Endothelial cell of umbilical vein (primary cell): Measurements from ENCODE around the gene IDI2. TPM values are rescaled to one million over a fixed set of nuclear protein-coding genes. Genes with fewer than 3 reads are reported as not detected.

Experiments
- BruUV-seq: library from RNA; stranded (reverse); fragments of 400-500 nt; replicated peaks from 2 replicates; lab custom pipeline; 2021; lab: Mats Ljungman, UMichigan
- CTCF ChIA-PET: fragments of 300-600, 350-600 bp; sonication (Branson Sonifier 250); formaldehyde crosslinking; loops from one replicate; lab custom pipeline; 2021; ENCODE audit warnings: antibody characterized with exemption, inconsistent platforms; lab: Charles Lee
- POLR2A ChIA-PET: fragments of 300-600, 350-600 bp; sonication (Branson Sonifier 250); formaldehyde crosslinking; loops from one replicate; lab custom pipeline; 2021; ENCODE audit warnings: antibody characterized with exemption, inconsistent platforms; lab: Charles Lee
- DNase-seq: peaks from one replicate; pipeline ENCODE4 v3.0.0-alpha.2; 2011; ENCODE audit warnings: low read depth, low spot score
- FAIRE-seq: peaks from 2 replicates; lab custom pipeline; 2011; peaks lifted over from hg19 to GRCh38; lab: Jason Lieb, UNC
- H2AFZ ChIP-seq: 2 replicates; pipeline ENCODE4 v1.6.0; 2012; ENCODE audit warnings: low read depth, low read length, control low read depth, inconsistent platforms
- H3K27ac ChIP-seq: 2 replicates; pipeline ENCODE4 v1.5.1; 2011; ENCODE audit warnings: low read depth, mild to moderate bottlenecking, control low read depth, low read length, moderate library complexity; ENCODE audit not compliant: insufficient read depth
- H3K27me3 ChIP-seq, 2 experiments: 2 replicates each; pipeline versions ENCODE4 v1.6.0 to v1.6.1; 2011; ENCODE audit warnings: low read length in 2 of 2, mixed read lengths in 1 of 2; ENCODE audit not compliant: control insufficient read depth in 2 of 2, insufficient read depth in 2 of 2
- H3K36me3 ChIP-seq, 2 experiments: 2 replicates in 1 of 2; 3 replicates in 1 of 2; pipeline ENCODE4 v1.5.1; 2011; ENCODE audit warnings: low read length in 2 of 2, mild to moderate bottlenecking in 1 of 2, moderate library complexity in 1 of 2; ENCODE audit not compliant: control insufficient read depth in 2 of 2, insufficient read depth in 2 of 2; ENCODE audit errors: extremely low read depth in 1 of 2
- H3K4me1 ChIP-seq: 3 replicates; pipeline ENCODE4 v1.5.1; 2011; ENCODE audit warnings: mild to moderate bottlenecking, low read length; ENCODE audit not compliant: control insufficient read depth, insufficient read depth; ENCODE audit errors: extremely low read depth
- H3K4me2 ChIP-seq: 2 replicates; pipeline ENCODE4 v1.6.1; 2011; ENCODE audit warnings: low read length, control low read depth, mixed read lengths; ENCODE audit not compliant: insufficient read depth
- H3K4me3 ChIP-seq, 3 experiments: fragments of 200-600 bp in 1 of 3; sonication (generic), shearing (Covaris generic) in 1 of 3; replicated peaks in 1 of 3; 2 replicates each; pipeline ENCODE4 v1.5.1; 2011 to 2016; ENCODE audit warnings: control low read depth in 3 of 3, low read length in 3 of 3, mild to moderate bottlenecking in 2 of 3, inconsistent platforms in 1 of 3, low read depth in 1 of 3, moderate library complexity in 1 of 3; ENCODE audit not compliant: insufficient read depth in 1 of 3
- H3K79me2 ChIP-seq: 2 replicates; pipeline ENCODE4 v1.6.0; 2012; ENCODE audit warnings: low read length, inconsistent platforms; ENCODE audit not compliant: control insufficient read depth, insufficient read depth
- H3K9ac ChIP-seq: replicated peaks from 2 replicates; pipeline ENCODE3; 2011; ENCODE audit warnings: low read length, control low read depth; ENCODE audit not compliant: insufficient read depth; ENCODE audit errors: extremely low read depth
- H3K9me1 ChIP-seq: replicated peaks from 3 replicates; pipeline ENCODE4 v1.6.0; 2011; ENCODE audit warnings: mild to moderate bottlenecking, low read length; ENCODE audit not compliant: control insufficient read depth, insufficient read depth; ENCODE audit errors: extremely low read depth
- H3K9me3 ChIP-seq: replicated peaks from 2 replicates; pipeline ENCODE4 v1.5.1; 2012; ENCODE audit warnings: low read length, inconsistent platforms; ENCODE audit not compliant: control insufficient read depth, insufficient read depth
- H4K20me1 ChIP-seq: replicated peaks from 2 replicates; pipeline ENCODE3; 2011; ENCODE audit warnings: mild to moderate bottlenecking, low read length; ENCODE audit not compliant: control insufficient read depth, insufficient read depth; ENCODE audit errors: extremely low read depth
- CTCF ChIP-seq, 2 donors: IDR thresholded peaks; 1 replicate in 1 of 2; 2 replicates in 1 of 2; pipeline ENCODE4 v1.5.1; 2011; ENCODE audit warnings: low read length in 2 of 2, mild to moderate bottlenecking in 2 of 2, moderate library complexity in 2 of 2, control low read depth in 1 of 2, inconsistent platforms in 1 of 2, low read depth in 1 of 2; ENCODE audit not compliant: insufficient read depth in 1 of 2; ENCODE audit errors: extremely low read depth in 1 of 2
- FOS ChIP-seq: IDR thresholded peaks from 2 replicates; pipeline ENCODE4 v1.6.1; 2011; ENCODE audit warnings: mild to moderate bottlenecking, low read length, moderate library complexity, borderline replicate concordance; ENCODE audit not compliant: insufficient read depth
- GATA2 ChIP-seq: IDR thresholded peaks from 2 replicates; pipeline ENCODE4 v1.7.0; 2011; ENCODE audit warnings: low read depth, mild to moderate bottlenecking, moderate library complexity, mixed read lengths, low read length; ENCODE audit not compliant: insufficient read length, insufficient read depth
- MAX ChIP-seq: IDR thresholded peaks from 2 replicates; pipeline ENCODE4 v1.6.1; 2011; ENCODE audit not compliant: insufficient read depth, insufficient read length
- MYC ChIP-seq: IDR thresholded peaks from one replicate; pipeline ENCODE4 v1.6.1; 2011; ENCODE audit warnings: mild to moderate bottlenecking, low read depth, low read length
- POLR2A ChIP-seq: IDR thresholded peaks from 2 replicates; pipeline ENCODE4 v1.6.1; 2012; ENCODE audit warnings: low read depth, mild to moderate bottlenecking, control low read depth, low read length
- POLR2AphosphoS5 ChIP-seq: IDR thresholded peaks from 2 replicates; pipeline ENCODE4 v1.6.1; 2012; ENCODE audit warnings: low read depth, mild to moderate bottlenecking, control low read depth, low read length, moderate library complexity; ENCODE audit not compliant: insufficient read depth
- dilution Hi-C: fragments of 300-500 bp; cut with MboI; formaldehyde crosslinking; loops from one replicate; pipeline ENCODE4 v1.15.0; 2019; ENCODE audit warnings: low sequenced_read_pairs; ENCODE audit not compliant: extremely low pct_ligation_motif_present
- intact Hi-C: fragments of 100-400 bp; cut with micrococcal nuclease; formaldehyde crosslinking; loops from one replicate; pipeline ENCODE4 v1.10.0; 2022
- polyA plus RNA-seq, 4 experiments: library from polyadenylated mRNA; depleted of rRNA in 3 of 4; stranded (reverse) in 3 of 4; unstranded in 1 of 4; fragments of >200 nt; gene quantifications; 2 replicates each; pipeline versions ENCODE4 v1.2.1 to v1.2.3, GENCODE V29; 2011 to 2012; ENCODE audit warnings: missing spikeins in 1 of 4
- total RNA-seq: library from RNA; stranded (reverse); gene quantifications from 2 replicates; pipeline ENCODE4 v1.2.3, GENCODE V29; 2021

IDI2 gene
- total and polyA plus RNA-seq, 2 donors (not counting 3 experiments of a cell fraction or from before 2014, with no cell fraction given) = not detected

GRCh38 chr10:974038-974784, 51.4 kb downstream of the IDI2 start:
- H3K4me1 ChIP-seq = no peaks in the 10 kb centered on the region
- intact Hi-C loops = no loop called here
- H4K20me1 ChIP-seq = no peaks in the 10 kb centered on the region
- ChIA-PET CTCF (interaction anchor here (1.4 kb wide), 1 partner anchor 14 kb away, joined by 3 read pairs; the partner anchor contains the start of gene GTPBP4), POLR2A (no interaction called here)
- H3K79me2 ChIP-seq = no peaks in the 10 kb centered on the region
- dilution Hi-C loops = no loop called here
- H2AFZ ChIP-seq = no peak overlapping the region
- no peaks in the 10 kb centered on the region for H3K9me3 ChIP-seq
- H3K4me3 ChIP-seq = no peak overlapping the region
- peaks cover 8 to 10% of the 10 kb centered on the region in 2 experiments for H3K27me3 ChIP-seq
- H3K36me3 ChIP-seq = no peaks in the 10 kb centered on the region
- TF ChIP-seq FOS = no peak
- TF ChIP-seq MAX = no peak
- no peak for TF ChIP-seq MYC
- no peak for TF ChIP-seq GATA2
- no peak for TF ChIP-seq POLR2AphosphoS5
- no peak for TF ChIP-seq CTCF (IDR thresholded peaks at IDR 0.05; ENCODE audit: extremely low read depth in 1 of 2, insufficient read depth in 1 of 2, low read depth in 1 of 2, low read length in 2 of 2)
- TF ChIP-seq POLR2A = no peak
- DNase-seq (no peak), FAIRE-seq (no peak)
- no TSS peak for BruUV-seq
- H3K27ac ChIP-seq = no peak overlapping the region
- H3K9ac ChIP-seq = no peak overlapping the region
- no peaks in the 10 kb centered on the region for H3K9me1 ChIP-seq
- no peak overlapping the region for H3K4me2 ChIP-seq
